A549 treated with ZK216348 at 1 μM for 4 hours (cell line): ENCODE results near the gene SSNA1. TPM values are rescaled to one million over a fixed set of nuclear protein-coding genes. Genes with fewer than 3 reads are reported as not detected.

Experiments
- total RNA-seq: library from RNA; stranded (reverse); fragments of 200-300 nt; extraction: Qiagen RNA extraction; gene quantifications from 5 replicates; pipeline ENCODE4 v1.2.3, GENCODE V29; 2022; ENCODE audit warnings: low read depth

Gene SSNA1
- 85.9 to 156 TPM (median 148 TPM) in 5 replicates for total RNA-seq

DNA sequence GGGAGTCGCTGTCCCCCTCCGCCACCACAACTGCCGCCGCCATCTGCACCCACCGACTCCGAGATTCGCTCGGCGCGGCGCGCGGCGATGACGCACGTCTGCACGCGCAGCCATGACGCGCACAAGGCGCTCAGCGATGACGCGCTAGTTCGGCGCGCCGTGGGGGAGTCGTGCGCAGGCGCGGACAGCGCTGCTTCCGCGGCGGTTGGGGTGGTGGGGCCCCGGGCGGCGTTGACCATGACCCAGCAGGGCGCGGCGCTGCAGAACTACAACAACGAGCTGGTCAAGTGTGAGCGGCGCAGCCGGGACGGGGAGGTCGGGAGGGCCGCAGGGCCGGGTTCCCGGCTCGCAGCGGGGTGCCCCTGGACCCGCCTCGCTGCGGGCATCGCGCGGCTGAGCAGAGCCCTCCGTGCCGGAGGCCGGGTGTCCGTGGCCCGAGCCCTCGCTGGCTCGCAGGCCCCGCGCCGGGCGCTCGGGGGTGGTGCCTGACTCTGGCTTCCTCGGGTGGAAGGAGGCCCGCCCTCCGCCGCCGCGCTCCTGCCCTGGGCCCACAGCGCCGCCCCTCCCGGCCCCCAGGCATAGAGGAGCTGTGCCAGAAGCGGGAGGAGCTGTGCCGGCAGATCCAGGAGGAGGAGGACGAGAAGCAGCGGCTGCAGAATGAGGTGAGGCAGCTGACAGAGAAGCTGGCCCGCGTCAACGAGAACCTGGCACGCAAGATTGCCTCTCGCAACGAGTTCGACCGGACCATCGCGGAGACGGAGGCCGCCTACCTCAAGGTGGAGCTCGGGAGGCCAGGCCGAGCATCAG lies at the start of gene SSNA1, which contains the start of gene ANAPC2:
Gene SSNA1 (plus strand): TSS at position 187 of the 807 bp plus-strand sequence. CDS start 51 bp downstream, at position 238.
Gene ANAPC2 (minus strand): TSS at position 71 of the 807 bp plus-strand sequence. CDS start 28 bp downstream, at position 43.

GRCh38 chr9:137138722-137139467 lies 49.6 kb upstream of the SSNA1 start, which contains the start of gene GRIN1:
TSS of gene GRIN1 (plus strand) at chr9:137139154. CDS start at chr9:137139487, 333 bp downstream.

GRCh38 chr9:137169896-137170358 lies 18.5 kb upstream of the SSNA1 start, which contains the start of gene LRRC26:
TSS of gene LRRC26 (minus strand) at chr9:137170051. CDS start at chr9:137169943, 108 bp downstream.

GRCh38 chr9:137200311-137201204 lies 12.1 kb downstream of the SSNA1 start, which contains the start of gene TPRN:
TSS of gene TPRN (minus strand) at chr9:137200741. CDS start at chr9:137200711, 30 bp downstream.

GRCh38 chr9:137205126-137206069 lies 16.9 kb downstream of the SSNA1 start, which contains the start of the genes NDOR1 and TMEM203:
TSS of gene NDOR1 (plus strand) at chr9:137205700. CDS start at chr9:137205778, 78 bp downstream.
TSS of gene TMEM203 (minus strand) at chr9:137205648. CDS start at chr9:137205414, 234 bp downstream.

GRCh38 chr9:137222190-137223077 lies 34.0 kb downstream of the SSNA1 start, which contains the start of gene RNF208:
TSS of gene RNF208 (minus strand) at chr9:137222240. CDS start at chr9:137221212, 1,028 bp downstream.

GRCh38 chr9:137224830-137225694 lies 36.6 kb downstream of the SSNA1 start, which contains the start of gene CYSRT1:
TSS of gene CYSRT1 (plus strand) at chr9:137225174. CDS start at chr9:137225622, 448 bp downstream.

GRCh38 chr9:137227054-137227852 lies 38.8 kb downstream of the SSNA1 start, which contains the start of gene RNF224:
TSS of gene RNF224 (plus strand) at chr9:137227502. CDS start at chr9:137228336, 834 bp downstream.

GRCh38 chr9:137230705-137231371 lies 42.4 kb downstream of the SSNA1 start, which contains the start of gene SLC34A3:
TSS of gene SLC34A3 (plus strand) at chr9:137230901. CDS start at chr9:137231703, 802 bp downstream.

Other genes starting within 250 kb of the SSNA1 start
- gene FBXW5, start 243.9 kb upstream of the SSNA1 start, total RNA-seq, result 49.7 to 110 TPM (median 103 TPM) in 5 replicates
- gene C8G, start 243.4 kb upstream of the SSNA1 start, total RNA-seq, result 0.56 to 2.0 TPM (median 1.1 TPM) in 4 of 5 replicates, not detected in the other
- 0.41 to 2.0 TPM (median 1.0 TPM) in 5 replicates for gene LCN12, start 236.4 kb upstream of the SSNA1 start, total RNA-seq
- 0.33 to 0.56 TPM (median 0.45 TPM) in 4 of 5 replicates, not detected in the other for gene PTGDS, start 211.2 kb upstream of the SSNA1 start, total RNA-seq
- 0.08 to 0.18 TPM (median 0.12 TPM) in 3 of 5 replicates, not detected in the others for gene LCNL1, start 205.7 kb upstream of the SSNA1 start, total RNA-seq
- 37.9 to 83.8 TPM (median 71.5 TPM) in 5 replicates for gene PAXX, start 196.3 kb upstream of the SSNA1 start, total RNA-seq
- gene CLIC3, start 192.1 kb upstream of the SSNA1 start, total RNA-seq, result 2.2 to 4.2 TPM (median 3.7 TPM) in 5 replicates
- 12.6 to 32.5 TPM (median 25.5 TPM) in 5 replicates for gene ABCA2, start 160.4 kb upstream of the SSNA1 start, total RNA-seq
- 0.07 TPM in 1 of 5 replicates, not detected in the others for gene FUT7, start 156.6 kb upstream of the SSNA1 start, total RNA-seq
- gene NPDC1, start 142.5 kb upstream of the SSNA1 start, total RNA-seq, result 26.4 to 93.7 TPM (median 81.5 TPM) in 5 replicates
- gene ENTPD2, start 134.6 kb upstream of the SSNA1 start, total RNA-seq, result 1.0 to 2.3 TPM (median 1.5 TPM) in 5 replicates
- gene SAPCD2, start 118.1 kb upstream of the SSNA1 start, total RNA-seq, result 12.1 to 27.8 TPM (median 24.6 TPM) in 5 replicates
- 9.0 to 14.6 TPM (median 11.9 TPM) in 5 replicates for gene UAP1L1, start 111.2 kb upstream of the SSNA1 start, total RNA-seq
- 33.8 to 56.7 TPM (median 50.2 TPM) in 5 replicates for gene MAN1B1, start 101.7 kb upstream of the SSNA1 start, total RNA-seq
- 52.8 to 134 TPM (median 106 TPM) in 5 replicates for gene DPP7, start 73.9 kb upstream of the SSNA1 start, total RNA-seq
- 0.14 to 0.76 TPM (median 0.27 TPM) in 5 replicates for gene GRIN1, start 49.5 kb upstream of the SSNA1 start, total RNA-seq
- 0.39 to 2.0 TPM (median 1.6 TPM) in 5 replicates for gene LRRC26, start 18.6 kb upstream of the SSNA1 start, total RNA-seq
- not detected in 5 replicates for gene TMEM210, start 16.6 kb upstream of the SSNA1 start, total RNA-seq
- gene ANAPC2, start 116 bp upstream of the SSNA1 start, total RNA-seq, result 19.0 to 41.0 TPM (median 34.9 TPM) in 5 replicates
- 5.5 to 10.4 TPM (median 10.2 TPM) in 5 replicates for gene TPRN, start 12.1 kb downstream of the SSNA1 start, total RNA-seq
- 29.5 to 49.4 TPM (median 47.9 TPM) in 5 replicates for gene TMEM203, start 17.0 kb downstream of the SSNA1 start, total RNA-seq
- gene NDOR1, start 17.0 kb downstream of the SSNA1 start, total RNA-seq, result 7.4 to 20.8 TPM (median 16.2 TPM) in 5 replicates
- 0.79 to 2.6 TPM (median 2.0 TPM) in 5 replicates for gene RNF208, start 33.6 kb downstream of the SSNA1 start, total RNA-seq
- 2.8 to 5.4 TPM (median 4.2 TPM) in 5 replicates for gene CYSRT1, start 36.5 kb downstream of the SSNA1 start, total RNA-seq
- 0.13 to 0.58 TPM (median 0.39 TPM) in 4 of 5 replicates, not detected in the other for gene RNF224, start 38.8 kb downstream of the SSNA1 start, total RNA-seq
- gene SLC34A3, start 42.2 kb downstream of the SSNA1 start, total RNA-seq, result 0.13 to 0.19 TPM in 2 of 5 replicates, not detected in the others
- 522 to 871 TPM (median 814 TPM) in 5 replicates for gene TUBB4B, start 52.6 kb downstream of the SSNA1 start, total RNA-seq
- not detected in 5 replicates for gene STPG3, start 62.6 kb downstream of the SSNA1 start, total RNA-seq
- gene NELFB, start 66.7 kb downstream of the SSNA1 start, total RNA-seq, result 36.5 to 63.8 TPM (median 58.5 TPM) in 5 replicates
- gene TOR4A, start 89.0 kb downstream of the SSNA1 start, total RNA-seq, result 13.6 to 33.0 TPM (median 30.5 TPM) in 5 replicates
- gene NRARP, start 113.6 kb downstream of the SSNA1 start, total RNA-seq, result 1.9 to 7.2 TPM (median 5.6 TPM) in 5 replicates
- gene EXD3, start 234.5 kb downstream of the SSNA1 start, total RNA-seq, result 2.5 to 6.8 TPM (median 6.4 TPM) in 5 replicates
- 0.53 to 2.1 TPM (median 1.9 TPM) in 5 replicates for gene NOXA1, start 234.7 kb downstream of the SSNA1 start, total RNA-seq